GM18951 (cell line): ENCODE measurements around the gene S100A8.

Experiments
- POLR2A ChIP-seq: IDR thresholded peaks from 4 replicates; pipeline ENCODE4 v1.6.1; 2011; ENCODE audit warnings: mild to moderate bottlenecking; ENCODE audit not compliant: insufficient read length, insufficient read depth; ENCODE audit errors: extremely low read depth
- in situ Hi-C: fragments of 300-500 bp; cut with MboI; formaldehyde crosslinking; loops from one replicate; pipeline ENCODE4 v1.12.0; 2022; ENCODE audit warnings: low sequenced_read_pairs, mixed read lengths, inconsistent platforms; ENCODE audit not compliant: unreplicated experiment

The S100A8 gene

GRCh38 chr1:153360190-153360589 is 30.7 kb downstream of the S100A8 start:
- in situ Hi-C loops = loop anchor here (10.0 kb wide), 1 partner anchor 125 kb away; no protein-coding TSS in a partner anchor
- no peak for TF ChIP-seq POLR2A

- in situ Hi-C loops = no loop called here
- TF ChIP-seq POLR2A = no peak
Measured at GRCh38 chr1:153359241-153359640, 31.6 kb downstream of the S100A8 start.

- in situ Hi-C loops = no loop called here
- TF ChIP-seq POLR2A = no peak
Measured at GRCh38 chr1:153358691-153358975, 32.2 kb downstream of the S100A8 start.

- in situ Hi-C loops = no loop called here
- no peak for TF ChIP-seq POLR2A
Measured at GRCh38 chr1:153357853-153358690, 32.8 kb downstream of the S100A8 start, which contains the start of gene S100A9. TSS of gene S100A9 (plus strand) at chr1:153357854. CDS start at chr1:153358284, 430 bp downstream.

- TF ChIP-seq POLR2A = no peak
- in situ Hi-C loops = no loop called here
Measured at GRCh38 chr1:153357076-153357852, 33.6 kb downstream of the S100A8 start.

GRCh38 chr1:153356392-153357075 is 34.3 kb downstream of the S100A8 start:
- in situ Hi-C loops = no loop called here
- TF ChIP-seq POLR2A = no peak

GRCh38 chr1:153355445-153356071 is 35.3 kb downstream of the S100A8 start:
- in situ Hi-C loops = no loop called here
- no peak for TF ChIP-seq POLR2A

- in situ Hi-C loops = no loop called here
- TF ChIP-seq POLR2A = no peak
Measured at GRCh38 chr1:153354515-153355193, 36.2 kb downstream of the S100A8 start.

GRCh38 chr1:153353226-153353947 is 37.5 kb downstream of the S100A8 start:
- no peak for TF ChIP-seq POLR2A
- in situ Hi-C loops = no loop called here

GRCh38 chr1:153352523-153352922 is 38.4 kb downstream of the S100A8 start:
- no peak for TF ChIP-seq POLR2A
- in situ Hi-C loops = no loop called here

GRCh38 chr1:153350321-153350957 is 40.4 kb downstream of the S100A8 start:
- in situ Hi-C loops = no loop called here
- TF ChIP-seq POLR2A = no peak
